WTC11 (cell line): ENCODE data around the gene OR52I2. TPM values are rescaled to one million over a fixed set of nuclear protein-coding genes. Genes with fewer than 3 reads are reported as not detected.

Experiments used
- ATAC-seq: fragments of 200-7000 bp; cut with Tn5 transposase; 2 replicates; pipeline ENCODE4 v1.10.0; 2021; ENCODE audit warnings: mild to moderate bottlenecking, moderate library complexity
- CTCF ChIA-PET: fragments of 300-600 bp; sonication (Branson Sonifier 250); formaldehyde crosslinking; loops from one replicate; lab custom pipeline; 2021; ENCODE audit warnings: antibody characterized with exemption; lab: Charles Lee
- POLR2A ChIA-PET: fragments of 350-600 bp; sonication (Branson Sonifier 250); formaldehyde crosslinking; loops from one replicate; lab custom pipeline; 2021; ENCODE audit warnings: antibody characterized with exemption; lab: Charles Lee
- DNase-seq: peaks from one replicate; pipeline ENCODE4 v3.0.0; 2021; ENCODE audit warnings: low spot score
- H3K27ac Mint-ChIP-seq: 2 replicates; pipeline ENCODE4 v1.8.0; 2021; ENCODE audit warnings: mixed read lengths
- H3K27me3 Mint-ChIP-seq: 2 replicates; pipeline ENCODE4 v1.8.0; 2021; ENCODE audit warnings: low read depth, mild to moderate bottlenecking, moderate library complexity, mixed read lengths
- H3K36me3 Mint-ChIP-seq: 2 replicates; pipeline ENCODE4 v1.8.0; 2021; ENCODE audit warnings: mixed read lengths
- H3K4me1 Mint-ChIP-seq: 2 replicates; pipeline ENCODE4 v1.8.0; 2022; ENCODE audit warnings: mixed read lengths
- H3K4me3 Mint-ChIP-seq: 2 replicates; pipeline ENCODE4 v1.8.0; 2021; ENCODE audit warnings: mild to moderate bottlenecking, moderate library complexity, mixed read lengths
- H3K9me3 Mint-ChIP-seq: 2 replicates; pipeline ENCODE4 v1.8.0; 2021; ENCODE audit warnings: mixed read lengths
- FOXK1 ChIP-seq: sonication (generic); formaldehyde crosslinking; IDR thresholded peaks from 2 replicates; pipeline ENCODE4 v1.8.0; 2022; ENCODE audit warnings: mild to moderate bottlenecking, moderate library complexity, missing genetic modification reagents
- MXD4 ChIP-seq: fragments of 250-450 bp; sonication (Bioruptor Pico); IDR thresholded peaks from 2 replicates; pipeline ENCODE4 v1.8.0; 2021; ENCODE audit warnings: mild to moderate bottlenecking, moderate library complexity, borderline replicate concordance
- NFE2L1 ChIP-seq: sonication (generic); formaldehyde crosslinking; IDR thresholded peaks from 2 replicates; pipeline ENCODE4 v1.8.1; 2023; ENCODE audit warnings: missing genetic modification reagents
- NR2C2 ChIP-seq: sonication (generic); formaldehyde crosslinking; IDR thresholded peaks from 2 replicates; pipeline ENCODE4 v1.8.0; 2022; ENCODE audit warnings: mild to moderate bottlenecking, missing genetic modification reagents
- RORB ChIP-seq: fragments of 250-450 bp; sonication (Bioruptor Pico); IDR thresholded peaks from 2 replicates; pipeline ENCODE4 v1.9.0; 2021; ENCODE audit warnings: mild to moderate bottlenecking
- TP53 ChIP-seq: sonication (generic); formaldehyde crosslinking; IDR thresholded peaks from 2 replicates; pipeline ENCODE4 v1.8.1; 2023; ENCODE audit warnings: mild to moderate bottlenecking, missing genetic modification reagents
- ZBTB21 ChIP-seq: sonication (generic); formaldehyde crosslinking; IDR thresholded peaks from 2 replicates; pipeline ENCODE4 v1.8.1; 2023; ENCODE audit warnings: mild to moderate bottlenecking, missing genetic modification reagents, borderline replicate concordance
- ZNF232 ChIP-seq: sonication (generic); formaldehyde crosslinking; IDR thresholded peaks from 2 replicates; pipeline ENCODE4 v1.8.0; 2022; ENCODE audit warnings: mild to moderate bottlenecking, missing genetic modification reagents
- ZNF263 ChIP-seq: sonication (generic); formaldehyde crosslinking; IDR thresholded peaks from 2 replicates; pipeline ENCODE4 v1.8.1; 2022; ENCODE audit warnings: low read depth, mild to moderate bottlenecking, moderate library complexity, missing genetic modification reagents
- total RNA-seq: library from RNA; stranded (reverse); gene quantifications from 3 replicates; pipeline ENCODE4 v1.2.3, GENCODE V29; 2021
- TF ChIP-seq, protein P1 (sequence below): sonication (generic); formaldehyde crosslinking; IDR thresholded peaks from 2 replicates; pipeline ENCODE4 v1.8.1; 2022; ENCODE audit warnings: mild to moderate bottlenecking, missing genetic modification reagents, moderate library complexity, borderline replicate concordance
- TF ChIP-seq, protein P2 (sequence below): sonication (generic); formaldehyde crosslinking; IDR thresholded peaks from 2 replicates; pipeline ENCODE4 v1.8.1; 2022; ENCODE audit warnings: missing genetic modification reagents, borderline replicate concordance
- TF ChIP-seq, protein P3 (sequence below): sonication (generic); formaldehyde crosslinking; IDR thresholded peaks from 2 replicates; pipeline ENCODE4 v1.8.1; 2022; ENCODE audit warnings: low read depth, missing genetic modification reagents, borderline replicate concordance
- TF ChIP-seq, protein P4 (sequence below): sonication (generic); formaldehyde crosslinking; IDR thresholded peaks from 2 replicates; pipeline ENCODE4 v1.8.1; 2023; ENCODE audit warnings: mild to moderate bottlenecking, missing genetic modification reagents, moderate library complexity
- TF ChIP-seq, protein P5 (sequence below): sonication (generic); formaldehyde crosslinking; IDR thresholded peaks from 2 replicates; pipeline ENCODE4 v1.8.0; 2022; ENCODE audit warnings: mild to moderate bottlenecking, missing genetic modification reagents

The OR52I2 gene
- total RNA-seq, 1 experiment from 2014 or later: not detected

DNA sequence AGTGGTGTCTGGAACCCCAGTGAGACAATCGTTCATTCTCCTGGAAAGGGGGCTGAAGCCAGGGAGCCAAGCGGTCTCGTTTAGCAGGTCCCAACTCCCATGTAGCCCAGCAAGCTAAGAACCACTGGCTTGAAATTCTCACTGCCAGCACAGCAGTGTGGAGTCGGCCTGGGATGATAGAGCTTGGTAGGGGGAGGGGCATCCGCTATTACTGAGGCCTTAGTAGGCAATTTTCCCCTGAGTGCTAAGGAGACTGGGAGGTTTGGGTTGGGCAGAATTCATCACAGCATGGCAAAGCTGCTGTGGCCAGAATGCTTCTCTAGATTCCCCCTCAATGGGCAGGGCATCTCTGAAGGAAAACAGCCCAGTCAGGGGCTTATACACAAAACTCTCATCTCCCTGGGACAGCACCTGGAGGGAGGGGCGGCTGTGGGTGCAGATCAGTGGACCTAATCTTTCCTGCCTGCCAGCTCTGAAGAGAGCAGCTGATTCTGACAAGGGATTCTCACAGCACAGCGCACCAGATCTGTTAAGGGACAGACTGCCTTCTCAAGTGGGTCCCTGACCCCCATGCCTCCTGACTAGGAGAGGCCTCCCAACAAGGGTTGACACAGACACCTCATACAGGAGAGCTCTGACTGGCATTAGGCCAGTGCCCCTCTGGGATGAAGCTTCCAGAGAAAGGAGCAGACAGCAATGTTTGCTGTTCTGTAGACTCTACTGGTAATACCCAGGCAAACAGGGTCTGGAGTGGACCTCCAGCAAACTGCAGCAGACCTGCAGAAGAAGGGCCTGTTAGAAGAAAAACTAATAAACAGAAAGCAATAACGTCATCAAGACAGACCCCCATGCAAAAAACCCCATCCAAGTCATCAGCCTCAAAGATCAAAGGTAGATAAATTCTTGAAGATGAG, 21.8 kb upstream of the OR52I2 start (continued):
- no peak for TF ChIP-seq MXD4 (CRISPR knock-in tag)
- TF ChIP-seq, protein P1, sequence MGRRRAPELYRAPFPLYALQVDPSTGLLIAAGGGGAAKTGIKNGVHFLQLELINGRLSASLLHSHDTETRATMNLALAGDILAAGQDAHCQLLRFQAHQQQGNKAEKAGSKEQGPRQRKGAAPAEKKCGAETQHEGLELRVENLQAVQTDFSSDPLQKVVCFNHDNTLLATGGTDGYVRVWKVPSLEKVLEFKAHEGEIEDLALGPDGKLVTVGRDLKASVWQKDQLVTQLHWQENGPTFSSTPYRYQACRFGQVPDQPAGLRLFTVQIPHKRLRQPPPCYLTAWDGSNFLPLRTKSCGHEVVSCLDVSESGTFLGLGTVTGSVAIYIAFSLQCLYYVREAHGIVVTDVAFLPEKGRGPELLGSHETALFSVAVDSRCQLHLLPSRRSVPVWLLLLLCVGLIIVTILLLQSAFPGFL (CRISPR knock-in tag): no peak
- no peak for TF ChIP-seq ZBTB21

DNA sequence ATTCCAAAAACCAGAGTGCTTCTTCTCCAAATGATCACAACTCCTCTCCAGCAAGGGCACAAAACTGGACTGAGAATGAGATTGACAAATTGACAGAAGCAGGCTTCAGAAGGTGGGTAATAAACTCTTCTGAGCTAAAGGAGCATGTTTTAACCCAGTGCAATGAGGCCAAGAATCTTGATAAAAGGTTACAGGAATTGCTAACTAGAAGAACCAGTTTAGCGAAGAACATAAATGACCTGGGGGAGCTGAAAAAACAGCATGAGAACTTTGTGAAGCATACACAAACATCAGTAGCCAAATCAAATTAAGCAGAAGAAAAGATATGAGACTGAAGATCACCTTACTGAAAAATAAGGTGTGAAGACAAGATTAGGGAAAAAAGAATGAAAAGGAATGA, 21.1 kb upstream of the OR52I2 start:
- ATAC-seq: no peak
- CTCF ChIA-PET: interaction anchor here (1.1 to 1.3 kb wide), 2 partner anchors 9 to 374 kb away, joined by 5 to 6 read pairs; no protein-coding TSS in a partner anchor
- H3K4me3 Mint-ChIP-seq: no peak overlapping the region

DNA sequence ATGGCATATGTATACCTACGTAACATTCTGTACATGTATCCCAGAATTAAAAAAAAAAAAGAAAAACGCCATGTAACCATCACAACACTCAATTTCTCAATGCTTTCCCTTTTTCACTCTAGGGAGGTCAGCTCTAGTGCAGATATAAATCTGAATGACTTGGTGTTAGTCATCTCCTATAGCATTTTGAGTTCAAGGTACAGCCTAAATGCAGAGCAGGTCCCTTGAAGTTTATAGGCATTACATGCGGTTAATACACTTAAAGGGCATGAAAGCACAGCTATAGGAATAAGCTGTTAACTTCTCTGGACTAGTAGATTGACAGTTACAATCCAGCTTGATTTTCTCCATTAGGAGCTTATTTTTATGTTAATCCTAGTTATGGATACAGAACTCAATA, 16.2 kb upstream of the OR52I2 start:
- ChIA-PET CTCF (interaction anchor here (1.3 to 2.2 kb wide), 2 partner anchors 14 to 378 kb away, joined by 3 to 9 read pairs; no protein-coding TSS in a partner anchor), POLR2A (no interaction called here)
- TF ChIP-seq MXD4 (CRISPR knock-in tag) (no peak), NFE2L1 (CRISPR knock-in tag) (no peak), NR2C2 (CRISPR knock-in tag) (no peak), ZNF232 (CRISPR knock-in tag) (no peak), RORB (CRISPR knock-in tag) (no peak), TP53 (no peak), FOXK1 (CRISPR knock-in tag) (no peak), ZNF263 (no peak)
- TF ChIP-seq, protein P2, sequence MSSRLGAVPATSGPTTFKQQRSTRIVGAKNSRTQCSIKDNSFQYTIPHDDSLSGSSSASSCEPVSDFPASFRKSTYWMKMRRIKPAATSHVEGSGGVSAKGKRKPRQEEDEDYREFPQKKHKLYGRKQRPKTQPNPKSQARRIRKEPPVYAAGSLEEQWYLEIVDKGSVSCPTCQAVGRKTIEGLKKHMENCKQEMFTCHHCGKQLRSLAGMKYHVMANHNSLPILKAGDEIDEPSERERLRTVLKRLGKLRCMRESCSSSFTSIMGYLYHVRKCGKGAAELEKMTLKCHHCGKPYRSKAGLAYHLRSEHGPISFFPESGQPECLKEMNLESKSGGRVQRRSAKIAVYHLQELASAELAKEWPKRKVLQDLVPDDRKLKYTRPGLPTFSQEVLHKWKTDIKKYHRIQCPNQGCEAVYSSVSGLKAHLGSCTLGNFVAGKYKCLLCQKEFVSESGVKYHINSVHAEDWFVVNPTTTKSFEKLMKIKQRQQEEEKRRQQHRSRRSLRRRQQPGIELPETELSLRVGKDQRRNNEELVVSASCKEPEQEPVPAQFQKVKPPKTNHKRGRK (CRISPR knock-in tag): no peak
- TF ChIP-seq, protein P3, sequence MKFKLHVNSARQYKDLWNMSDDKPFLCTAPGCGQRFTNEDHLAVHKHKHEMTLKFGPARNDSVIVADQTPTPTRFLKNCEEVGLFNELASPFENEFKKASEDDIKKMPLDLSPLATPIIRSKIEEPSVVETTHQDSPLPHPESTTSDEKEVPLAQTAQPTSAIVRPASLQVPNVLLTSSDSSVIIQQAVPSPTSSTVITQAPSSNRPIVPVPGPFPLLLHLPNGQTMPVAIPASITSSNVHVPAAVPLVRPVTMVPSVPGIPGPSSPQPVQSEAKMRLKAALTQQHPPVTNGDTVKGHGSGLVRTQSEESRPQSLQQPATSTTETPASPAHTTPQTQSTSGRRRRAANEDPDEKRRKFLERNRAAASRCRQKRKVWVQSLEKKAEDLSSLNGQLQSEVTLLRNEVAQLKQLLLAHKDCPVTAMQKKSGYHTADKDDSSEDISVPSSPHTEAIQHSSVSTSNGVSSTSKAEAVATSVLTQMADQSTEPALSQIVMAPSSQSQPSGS (CRISPR knock-in tag): no peak
- TF ChIP-seq, protein P4, sequence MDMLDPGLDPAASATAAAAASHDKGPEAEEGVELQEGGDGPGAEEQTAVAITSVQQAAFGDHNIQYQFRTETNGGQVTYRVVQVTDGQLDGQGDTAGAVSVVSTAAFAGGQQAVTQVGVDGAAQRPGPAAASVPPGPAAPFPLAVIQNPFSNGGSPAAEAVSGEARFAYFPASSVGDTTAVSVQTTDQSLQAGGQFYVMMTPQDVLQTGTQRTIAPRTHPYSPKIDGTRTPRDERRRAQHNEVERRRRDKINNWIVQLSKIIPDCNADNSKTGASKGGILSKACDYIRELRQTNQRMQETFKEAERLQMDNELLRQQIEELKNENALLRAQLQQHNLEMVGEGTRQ (CRISPR knock-in tag): no peak
- TF ChIP-seq, protein P5, sequence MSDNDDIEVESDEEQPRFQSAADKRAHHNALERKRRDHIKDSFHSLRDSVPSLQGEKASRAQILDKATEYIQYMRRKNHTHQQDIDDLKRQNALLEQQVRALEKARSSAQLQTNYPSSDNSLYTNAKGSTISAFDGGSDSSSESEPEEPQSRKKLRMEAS (CRISPR knock-in tag): no peak
- Mint-ChIP-seq H3K4me1 (peaks cover 17% of the 10 kb centered on the region), H3K36me3 (peaks cover 12% of the 10 kb centered on the region), H3K4me3 (no peak overlapping the region), H3K27me3 (no peaks in the 10 kb centered on the region; the same call in none of the 2 replicates), H3K27ac (no peak overlapping the region), H3K9me3 (peaks cover 41% of the 10 kb centered on the region)
- ATAC-seq (no peak), DNase-seq (no peak)

More for the DNA sequence above, 21.1 kb upstream of the OR52I2 start:
- POLR2A ChIA-PET: no interaction called here
- TF ChIP-seq RORB (CRISPR knock-in tag): no peak
- TF ChIP-seq ZNF263: no peak
- no peak for TF ChIP-seq ZBTB21
- no peak for TF ChIP-seq TP53
- Mint-ChIP-seq H3K36me3 (peaks cover 12% of the 10 kb centered on the region), H3K27ac (no peak overlapping the region), H3K9me3 (peaks cover 42% of the 10 kb centered on the region), H3K27me3 (peaks cover 2% of the 10 kb centered on the region), H3K4me1 (peaks cover 23% of the 10 kb centered on the region)
- DNase-seq: no peak
